ENCODE data around the gene CDK5RAP2. TPM values are rescaled to one million over a fixed set of nuclear protein-coding genes. Genes with fewer than 3 reads are reported as not detected.

CDK5RAP2 gene
- total and polyA plus RNA-seq, 2 donors (not counting 1 experiment from before 2014, with no cell fraction given), result 17.7 to 48.6 TPM

- TF ChIP-seq EZH2 (IDR thresholded peaks at IDR 0.05; ENCODE audit: low read length, missing control alignments), result no peak
- no peak for TF ChIP-seq CTCF (conservative IDR thresholded peaks at IDR 0.05 in 1 of 2, IDR thresholded peaks at IDR 0.05 in 1 of 2; ENCODE audit: low read depth in 1 of 2, low read length in 2 of 2)
- Histone ChIP-seq H3K27ac (ENCODE audit: insufficient read depth, low read length) (no peak overlapping the region), H2AFZ (ENCODE audit: low read length) (no peak overlapping the region), H4K20me1 (ENCODE audit: control insufficient read depth, extremely low read depth, insufficient read depth, low read length) (no peaks in the 10 kb centered on the region), H3K9me3 (ENCODE audit: control insufficient read depth, insufficient read depth, low read depth, low read length) (no peaks in the 10 kb centered on the region), H3K4me1 (ENCODE audit: control insufficient read depth, extremely low read depth, insufficient read depth, low read length) (peaks cover 17% of the 10 kb centered on the region), H3K4me2 (ENCODE audit: extremely low read depth, insufficient read depth, low read length) (no peak overlapping the region), H3K27me3 (ENCODE audit: control insufficient read depth, insufficient read depth, low read length) (no peaks in the 10 kb centered on the region), H3K4me3 (replicated peaks in 1 of 4; ENCODE audit: control extremely low read depth in 1 of 4, insufficient read depth in 1 of 4, low read depth in 3 of 4, low read length in 4 of 4) (no peak overlapping the region), H3K79me2 (ENCODE audit: control insufficient read depth, insufficient read depth, low read length) (no peaks in the 10 kb centered on the region), H3K36me3 (ENCODE audit: control insufficient read depth, insufficient read depth, low read length) (peaks cover 12% of the 10 kb centered on the region), H3K9ac (ENCODE audit: insufficient read depth, low read length) (no peak overlapping the region)
- DNase-seq (ENCODE audit: low read depth in 2 of 2), result no peak
These were observed 174.1 kb downstream of the CDK5RAP2 start for GRCh38 chr9:120405860-120406259.

- no peak overlapping the region for H2AFZ ChIP-seq (ENCODE audit: low read length)
- no peak overlapping the region for H3K4me3 ChIP-seq (replicated peaks in 1 of 4; ENCODE audit: control extremely low read depth in 1 of 4, insufficient read depth in 1 of 4, low read depth in 3 of 4, low read length in 4 of 4)
- H3K36me3 ChIP-seq (ENCODE audit: control insufficient read depth, insufficient read depth, low read length), result peaks cover 14% of the 10 kb centered on the region
- H3K9ac ChIP-seq (ENCODE audit: insufficient read depth, low read length), result no peak overlapping the region
- H3K79me2 ChIP-seq (ENCODE audit: control insufficient read depth, insufficient read depth, low read length), result no peaks in the 10 kb centered on the region
- H4K20me1 ChIP-seq (ENCODE audit: control insufficient read depth, extremely low read depth, insufficient read depth, low read length), result no peaks in the 10 kb centered on the region
- H3K27ac ChIP-seq (ENCODE audit: insufficient read depth, low read length), result no peak overlapping the region
- TF ChIP-seq CTCF (conservative IDR thresholded peaks at IDR 0.05 in 1 of 2, IDR thresholded peaks at IDR 0.05 in 1 of 2; ENCODE audit: low read depth in 1 of 2, low read length in 2 of 2) (no peak), EZH2 (IDR thresholded peaks at IDR 0.05; ENCODE audit: low read length, missing control alignments) (no peak)
- no peaks in the 10 kb centered on the region for H3K27me3 ChIP-seq (ENCODE audit: control insufficient read depth, insufficient read depth, low read length)
- no peak for DNase-seq (ENCODE audit: low read depth in 2 of 2)
- peaks cover 17% of the 10 kb centered on the region for H3K4me1 ChIP-seq (ENCODE audit: control insufficient read depth, extremely low read depth, insufficient read depth, low read length)
- H3K4me2 ChIP-seq (ENCODE audit: extremely low read depth, insufficient read depth, low read length), result no peak overlapping the region
- H3K9me3 ChIP-seq (ENCODE audit: control insufficient read depth, insufficient read depth, low read depth, low read length), result no peaks in the 10 kb centered on the region
These were observed 174.8 kb downstream of the CDK5RAP2 start for GRCh38 chr9:120405134-120405533.

GRCh38 chr9:120403543-120403856, 176.5 kb downstream of the CDK5RAP2 start:
- H3K27me3 ChIP-seq (ENCODE audit: control insufficient read depth, insufficient read depth, low read length), result no peaks in the 10 kb centered on the region
- no peak overlapping the region for H2AFZ ChIP-seq (ENCODE audit: low read length)
- no peak overlapping the region for H3K4me2 ChIP-seq (ENCODE audit: extremely low read depth, insufficient read depth, low read length)
- no peaks in the 10 kb centered on the region for H3K79me2 ChIP-seq (ENCODE audit: control insufficient read depth, insufficient read depth, low read length)
- H3K9me3 ChIP-seq (ENCODE audit: control insufficient read depth, insufficient read depth, low read depth, low read length), result no peaks in the 10 kb centered on the region
- TF ChIP-seq EZH2 (IDR thresholded peaks at IDR 0.05; ENCODE audit: low read length, missing control alignments) (no peak), CTCF (conservative IDR thresholded peaks at IDR 0.05 in 1 of 2, IDR thresholded peaks at IDR 0.05 in 1 of 2; ENCODE audit: low read depth in 1 of 2, low read length in 2 of 2) (no peak)
- no peak overlapping the region for H3K4me3 ChIP-seq (replicated peaks in 1 of 4; ENCODE audit: control extremely low read depth in 1 of 4, insufficient read depth in 1 of 4, low read depth in 3 of 4, low read length in 4 of 4)
- peaks cover 14% of the 10 kb centered on the region for H3K36me3 ChIP-seq (ENCODE audit: control insufficient read depth, insufficient read depth, low read length)
- H3K9ac ChIP-seq (ENCODE audit: insufficient read depth, low read length), result no peak overlapping the region
- H4K20me1 ChIP-seq (ENCODE audit: control insufficient read depth, extremely low read depth, insufficient read depth, low read length), result no peaks in the 10 kb centered on the region
- H3K27ac ChIP-seq (ENCODE audit: insufficient read depth, low read length), result peak overlapping the region; percentile 51
- H3K4me1 ChIP-seq (ENCODE audit: control insufficient read depth, extremely low read depth, insufficient read depth, low read length), result peaks cover 19% of the 10 kb centered on the region
- DNase-seq (ENCODE audit: low read depth in 2 of 2), result no peak

Data from fibroblast of lung (primary cell).